Heart left ventricle (tissue), 16 donors: Measurements from ENCODE around the gene FHOD1. TPM values are rescaled to one million over a fixed set of nuclear protein-coding genes. Genes with fewer than 3 reads are reported as not detected.

Experiments used
- ATAC-seq, 4 donors: fragments of 200-7000 bp; cut with Tn5 transposase; one replicate each; pipeline ENCODE4 v1.9.1; 2020 to 2022; ENCODE audit warnings: moderate library complexity in 4 of 4, mild to moderate bottlenecking in 3 of 4, moderate number of reproducible peaks in 1 of 4
- DNase-seq, 5 donors: peaks; one replicate each; pipeline ENCODE4 v3.0.0-alpha.2; 2020
- H3K27ac ChIP-seq, 12 donors: fragments of 200-600 bp; sonication (generic) in 4 of 12; one replicate each; pipeline versions ENCODE4 v1.5.0 to v1.8.0; 2016 to 2022; ENCODE audit warnings: mild to moderate bottlenecking in 2 of 12
- H3K27me3 ChIP-seq, 9 donors: fragments of 200-600 bp; sonication (generic) in 2 of 9; one replicate each; pipeline versions ENCODE4 v1.5.1 to v1.8.0; 2016 to 2022; ENCODE audit warnings: mild to moderate bottlenecking in 3 of 9
- H3K36me3 ChIP-seq, 9 donors: fragments of 200-600 bp; sonication (generic) in 2 of 9; one replicate each; pipeline versions ENCODE4 v1.5.0 to v1.8.0; 2018 to 2022; ENCODE audit warnings: mild to moderate bottlenecking in 2 of 9
- H3K4me1 ChIP-seq, 12 donors: fragments of 200-600 bp; sonication (generic) in 4 of 12; one replicate each; pipeline versions ENCODE4 v1.5.0 to v1.8.0; 2016 to 2022; ENCODE audit warnings: mild to moderate bottlenecking in 3 of 12
- H3K4me3 ChIP-seq, 12 donors: fragments of 200-600 bp; sonication (generic) in 4 of 12; one replicate each; pipeline versions ENCODE4 v1.5.0 to v1.8.0; 2017 to 2022; ENCODE audit warnings: mild to moderate bottlenecking in 9 of 12, moderate library complexity in 4 of 12
- H3K9me3 ChIP-seq, 12 donors: fragments of 200-600 bp; sonication (generic) in 4 of 12; one replicate each; pipeline versions ENCODE4 v1.5.0 to v1.8.0; 2016 to 2022; ENCODE audit warnings: mild to moderate bottlenecking in 1 of 12
- CTCF ChIP-seq, 12 donors: fragments of 200-600 bp; sonication (generic) in 4 of 12; IDR thresholded peaks; one replicate each; pipeline versions ENCODE4 v1.5.0 to v1.8.0; 2018 to 2022; ENCODE audit warnings: antibody characterized with exemption in 12 of 12, mild to moderate bottlenecking in 5 of 12
- POLR2A ChIP-seq, 2 donors: fragments of 450-650 bp; IDR thresholded peaks; one replicate each; pipeline ENCODE4 v1.6.1; 2017; ENCODE audit warnings: antibody characterized with exemption in 2 of 2, mild to moderate bottlenecking in 2 of 2, moderate library complexity in 2 of 2
- WGBS, 4 donors: extraction: QIAGEN DNeasy Blood & Tissue Kit in 2 of 4; methylation state at CpG; one replicate each; pipeline versions ENCODE4 v1.1.5 to v1.1.7; 2013 to 2018; 5-methylcytosine and 5-hydroxymethylcytosine counted together
- intact Hi-C, 10 donors: fragments of 100-400 bp; cut with DNase I; formaldehyde crosslinking; loops; one replicate each; pipeline versions ENCODE4 v1.11.1 to v1.14.2; 2022
- polyA plus RNA-seq, 2 donors: library from polyadenylated mRNA; stranded (reverse); fragments of 200-250 nt; gene quantifications; one replicate each; pipeline ENCODE4 v1.2.3, GENCODE V29; 2013
- total RNA-seq, 9 donors: library from RNA; depleted of rRNA in 2 of 9; stranded (reverse); fragments of >200 nt in 2 of 9; fragmentation: NEBNext Ultra II Directional in 3 of 9; extraction: Animal tissue kit (Norgen Biotek cat#: 25700) in 3 of 9; gene quantifications; one replicate each; pipeline versions ENCODE4 v1.1.0 to v1.2.4, GENCODE V29; 2016 to 2023
- donor health status: ischemic (EF 13 %, LVEDD 7.1; RV severe dilation, severe dysfunction).
- donor health status: healthy with polysubstance abuse.
- donor health status: DM: no; HTN: yes; CAD: no.
- donor health status: DM: no; HTN: no; CAD: no.
- donor health status: ischemic (EF 25% LVEDD 6.9; RV normal size, moderate dysfunction).
- donor health status: ischemic (EF 25% LVEDD 5.7; RV mildly dilated, moderate dysfunction).
- donor health status: healthy.
- donor health status: DM: yes; HTN: yes; CAD: no.
- donor health status: ischemic (EF 35%, LVEDD 5.7; RV mildly dilated, moderate dysfunction).
- donor health status: nonischemic (EF 11% LVEDD 7.7; RV severe dilation, severe dysfunction).
- donor health status: DM: yes; HTN: yes; CAD: no.
- donor health status: PGD.
- donor health status: ischemic (EF 29% LVEDD 5.4; RV normal size, mild dysfunction).
- donor health status: nonischemic (EF 23%, LVEDD 6.1; RV moderate dilation, normal function).

FHOD1 gene
- total and polyA plus RNA-seq, 11 donors = 9.6 to 30.3 (median 18.0) TPM

GRCh38 chr16:67246756-67247191, 507 bp downstream of the FHOD1 start:
- ATAC-seq = peak in 3 of 4 donors; percentile 1 to 3 (median 2)
- intact Hi-C loops = loop anchor here in 2 of 10 donors (2.0 to 5.0 kb wide), 4 partner anchors 20 to 74 kb away; partner anchors contain the start of genes NOL3 (in 2 of the 2), E2F4 (in 1 of the 2), EXOC3L1 (in 1 of the 2) and TMEM208 (in 1 of the 2)
- H3K4me1 ChIP-seq = peaks cover 27 to 76% (median 56%) of the 10 kb centered on the region in 12 donors

GRCh38 chr16:67246081-67246755, 1.1 kb downstream of the FHOD1 start:
- TF ChIP-seq POLR2A (IDR thresholded peaks at IDR 0.05) (peak in 1 of 2 donors; percentile 55), CTCF (IDR thresholded peaks at IDR 0.05) (peak in 11 of 12 donors; percentile 12 to 63 (median 37))
- intact Hi-C loops = loop anchor here in 2 of 10 donors (2.0 to 5.0 kb wide), 4 partner anchors 19 to 74 kb away; partner anchors contain the start of genes NOL3 (in 2 of the 2), E2F4 (in 1 of the 2), EXOC3L1 (in 1 of the 2) and TMEM208 (in 1 of the 2)
- peaks cover 30 to 82% (median 62%) of the 10 kb centered on the region in 12 donors for H3K4me1 ChIP-seq

More at GRCh38 chr16:67246756-67247191, 507 bp downstream of the FHOD1 start:
- peak in 1 of 5 donors; percentile 75 for DNase-seq
- peaks cover 0 to 1% (median 0%) of the 10 kb centered on the region in 9 donors for H3K36me3 ChIP-seq
- peak overlapping the region; percentile 56 to 94 (median 86) for H3K4me3 ChIP-seq
- WGBS, 4 donors = 0 to 2% (median 0%) methylated on average over 15 to 26 of the region's 26 CpGs
- TF ChIP-seq CTCF (IDR thresholded peaks at IDR 0.05) = no peak
- TF ChIP-seq POLR2A (IDR thresholded peaks at IDR 0.05) = no peak
- H3K27ac ChIP-seq = peak overlapping the region; percentile 82 to 100 (median 94)
- H3K9me3 ChIP-seq = no peaks in the 10 kb centered on the region
- peaks cover 0 to 10% (median 0%) of the 10 kb centered on the region in 9 donors for H3K27me3 ChIP-seq

DNA sequence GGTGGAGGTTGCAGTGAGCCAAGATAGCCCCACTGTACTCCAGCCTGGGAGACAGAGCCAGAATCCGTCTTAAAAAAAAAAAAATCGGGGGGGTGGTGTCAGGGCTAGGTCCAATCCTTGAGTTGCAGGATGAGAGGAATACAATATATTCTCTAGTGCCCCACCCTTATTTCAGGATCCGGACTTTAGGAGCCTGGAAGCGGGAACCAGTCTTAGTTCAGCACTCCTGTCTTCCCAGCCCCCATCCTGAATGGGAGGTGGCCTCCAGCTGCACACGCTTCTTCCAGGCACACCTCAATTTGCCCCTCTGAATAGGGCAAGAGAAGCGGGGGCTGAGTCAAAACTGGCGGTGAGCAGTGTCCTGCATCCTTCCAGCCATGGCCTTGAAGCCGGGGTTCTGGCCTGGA, 1.6 kb downstream of the FHOD1 start:
- Histone ChIP-seq H3K9me3 (no peaks in the 10 kb centered on the region), H3K4me1 (peaks cover 34 to 87% (median 67%) of the 10 kb centered on the region in 12 donors), H3K4me3 (peak overlapping the region; percentile 56 to 94 (median 86)), H3K36me3 (peaks cover 0 to 5% (median 0%) of the 10 kb centered on the region in 9 donors), H3K27me3 (peaks cover 0 to 10% (median 0%) of the 10 kb centered on the region in 9 donors), H3K27ac (peak overlapping the region; percentile 82 to 100 (median 94))
- no peak for DNase-seq
- intact Hi-C loops = loop anchor here in 2 of 10 donors (2.0 to 5.0 kb wide), 4 partner anchors 19 to 73 kb away; partner anchors contain the start of genes NOL3 (in 2 of the 2), E2F4 (in 1 of the 2), EXOC3L1 (in 1 of the 2) and TMEM208 (in 1 of the 2)
- WGBS, 4 donors = 4 to 12% (median 8%) methylated on average over 7 to 8 of the region's 8 CpGs
- no peak for ATAC-seq
- TF ChIP-seq POLR2A (IDR thresholded peaks at IDR 0.05) = no peak
- TF ChIP-seq CTCF (IDR thresholded peaks at IDR 0.05) = no peak

More at GRCh38 chr16:67246081-67246755, 1.1 kb downstream of the FHOD1 start:
- Histone ChIP-seq H3K9me3 (no peaks in the 10 kb centered on the region), H3K4me3 (peak overlapping the region; percentile 56 to 94 (median 86)), H3K36me3 (peaks cover 0 to 5% (median 0%) of the 10 kb centered on the region in 9 donors), H3K27me3 (peaks cover 0 to 10% (median 0%) of the 10 kb centered on the region in 9 donors), H3K27ac (peak overlapping the region; percentile 82 to 100 (median 94))
- 0 to 1% (median 0%) methylated on average over 21 to 48 of the region's 48 CpGs for WGBS, 4 donors
- DNase-seq (peak; percentile 87 to 93 (median 89)), ATAC-seq (peak; percentile 17 to 66 (median 46))
